D721Med (cell line): ENCODE data around the gene HEXA.
A peak's percentile ranks its signal among the peaks of the same experiment; 100 is the strongest.

Source experiments
- DNase-seq: peaks from one replicate; pipeline ENCODE4 v3.0.0; 2011; ENCODE audit warnings: low spot score; ENCODE audit not compliant: insufficient read length
- FAIRE-seq: peaks from 2 replicates; lab custom pipeline; 2011; peaks lifted over from hg19 to GRCh38; lab: Jason Lieb, UNC
- CTCF ChIP-seq: IDR thresholded peaks from 2 replicates; pipeline ENCODE4 v1.5.1; 2012; ENCODE audit warnings: mild to moderate bottlenecking, control low read depth; ENCODE audit not compliant: insufficient read depth; ENCODE audit errors: missing control alignments

The HEXA gene

DNA sequence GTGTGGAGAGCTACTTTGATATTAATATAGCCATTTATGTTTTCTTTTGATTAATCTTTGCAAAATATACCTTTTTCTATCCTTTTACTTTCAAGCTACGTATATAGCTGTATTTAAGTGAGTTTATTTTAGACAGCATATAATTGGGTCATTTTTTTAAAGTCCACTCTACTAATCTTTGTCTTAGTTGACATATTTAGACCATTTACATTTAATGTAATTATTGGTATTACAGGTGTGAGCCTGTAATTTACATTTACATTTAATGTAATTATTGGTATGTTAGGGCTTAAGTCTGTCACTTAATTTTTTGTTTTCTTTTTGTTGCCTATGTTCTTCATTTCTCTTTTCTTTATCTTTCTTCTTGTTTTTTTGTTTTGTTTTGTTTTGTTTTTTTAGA lies 52.1 kb downstream of the HEXA start:
- no peak for FAIRE-seq
- DNase-seq: no peak
- no peak for TF ChIP-seq CTCF

DNA sequence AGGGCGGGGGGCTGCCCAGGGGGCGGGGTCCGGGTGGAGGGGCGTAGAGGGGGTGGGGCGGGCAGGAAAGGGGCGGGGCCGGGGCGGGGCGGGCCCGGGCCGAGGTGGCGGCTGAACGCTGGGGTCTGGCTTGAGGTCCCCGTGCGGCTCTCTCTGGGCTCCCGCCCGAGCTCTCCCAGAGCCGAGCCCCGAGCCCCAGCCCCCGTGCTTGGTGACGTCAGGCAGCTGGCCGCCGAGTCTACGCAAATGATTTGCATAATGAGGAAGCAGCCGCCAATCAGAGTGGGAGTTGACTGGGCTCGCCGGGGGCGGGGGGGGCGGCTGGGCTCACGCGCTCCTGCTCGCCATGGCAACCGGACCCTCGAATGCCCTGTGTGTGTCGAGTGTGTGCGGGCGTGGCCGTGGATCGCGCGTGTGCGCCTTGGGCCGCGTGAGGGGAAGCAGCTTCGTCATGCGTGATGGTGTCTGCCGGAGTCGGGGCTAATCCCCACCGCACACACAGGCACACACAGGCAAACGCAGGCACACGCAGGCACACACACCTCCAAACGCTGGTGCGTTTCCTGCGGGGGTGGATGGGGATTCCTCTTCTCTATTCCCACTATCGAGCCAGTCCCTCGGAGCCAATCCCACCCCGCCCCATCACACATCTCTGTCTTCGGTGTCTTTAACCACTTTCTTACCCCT lies 55.7 kb downstream of the HEXA start, which contains the start of gene CELF6:
TSS of gene CELF6 (minus strand) at position 173 of the 687 bp plus-strand sequence. CDS start 283 bp downstream, outside the sequence.
- no peak for FAIRE-seq
- no peak for TF ChIP-seq CTCF

DNA sequence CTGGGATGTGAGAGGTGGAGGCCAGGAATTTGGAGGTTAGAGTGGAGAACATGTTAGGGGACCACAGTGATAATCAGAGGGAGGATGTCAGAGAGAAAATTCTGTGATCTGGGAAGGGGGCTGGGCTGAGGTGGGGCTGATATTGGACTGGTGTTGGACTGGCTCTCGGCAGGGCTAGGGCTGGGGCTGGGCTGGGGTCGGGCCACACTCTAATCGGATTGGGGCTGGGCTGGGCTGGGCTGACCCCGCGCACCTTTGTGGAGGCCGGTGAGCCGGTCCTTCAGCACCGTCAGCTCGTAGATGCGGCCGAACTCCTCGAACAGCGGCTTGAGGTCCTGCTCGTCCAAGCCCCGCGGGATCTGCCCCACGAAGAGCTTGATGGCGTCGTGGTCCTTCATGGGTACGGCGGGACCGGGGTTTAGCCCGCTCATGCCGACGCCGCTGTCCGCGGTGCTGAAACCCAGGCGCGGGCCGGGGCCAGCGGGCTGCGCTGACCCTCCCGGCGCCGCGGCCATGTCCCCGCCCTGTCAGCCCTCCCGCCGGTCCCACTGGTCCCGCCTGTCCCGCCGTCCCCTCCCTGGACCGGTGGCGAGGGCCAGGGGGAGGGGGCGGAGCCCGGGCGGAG lies 56.3 kb downstream of the HEXA start:
- no peak for FAIRE-seq
- DNase-seq: no peak

More for the DNA sequence above, 55.7 kb downstream of the HEXA start, which contains the start of gene CELF6:
- peak; percentile 93 for DNase-seq

DNA sequence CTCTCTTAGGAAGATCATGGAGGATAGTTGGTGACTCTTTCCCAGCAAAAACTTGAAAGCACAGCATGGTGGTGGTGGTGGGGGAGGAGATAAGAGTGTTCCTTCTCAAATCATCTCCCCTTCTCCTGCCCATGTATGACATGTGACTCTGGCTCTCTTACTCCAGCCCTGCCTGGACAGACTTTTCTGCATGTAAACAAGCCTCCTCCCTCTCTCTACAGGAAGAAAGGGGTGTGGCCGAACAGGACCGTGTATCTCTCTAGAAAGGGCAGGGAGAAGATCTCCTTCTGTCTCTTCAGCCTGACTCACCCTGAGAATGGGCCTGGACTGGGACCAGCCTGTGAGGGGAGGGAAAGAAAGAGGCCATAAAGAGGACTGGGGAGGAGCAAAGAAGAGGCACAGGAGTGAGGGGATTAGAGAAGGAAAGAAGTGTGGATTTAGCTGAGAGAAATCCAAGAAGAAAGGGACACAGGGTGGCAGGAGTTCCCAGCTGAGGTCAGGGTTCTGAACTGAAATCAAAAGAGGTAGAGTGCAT lies 57.3 kb downstream of the HEXA start:
- FAIRE-seq: no peak
- no peak for TF ChIP-seq CTCF
- DNase-seq: no peak

More for the DNA sequence above, 56.3 kb downstream of the HEXA start:
- no peak for TF ChIP-seq CTCF

DNA sequence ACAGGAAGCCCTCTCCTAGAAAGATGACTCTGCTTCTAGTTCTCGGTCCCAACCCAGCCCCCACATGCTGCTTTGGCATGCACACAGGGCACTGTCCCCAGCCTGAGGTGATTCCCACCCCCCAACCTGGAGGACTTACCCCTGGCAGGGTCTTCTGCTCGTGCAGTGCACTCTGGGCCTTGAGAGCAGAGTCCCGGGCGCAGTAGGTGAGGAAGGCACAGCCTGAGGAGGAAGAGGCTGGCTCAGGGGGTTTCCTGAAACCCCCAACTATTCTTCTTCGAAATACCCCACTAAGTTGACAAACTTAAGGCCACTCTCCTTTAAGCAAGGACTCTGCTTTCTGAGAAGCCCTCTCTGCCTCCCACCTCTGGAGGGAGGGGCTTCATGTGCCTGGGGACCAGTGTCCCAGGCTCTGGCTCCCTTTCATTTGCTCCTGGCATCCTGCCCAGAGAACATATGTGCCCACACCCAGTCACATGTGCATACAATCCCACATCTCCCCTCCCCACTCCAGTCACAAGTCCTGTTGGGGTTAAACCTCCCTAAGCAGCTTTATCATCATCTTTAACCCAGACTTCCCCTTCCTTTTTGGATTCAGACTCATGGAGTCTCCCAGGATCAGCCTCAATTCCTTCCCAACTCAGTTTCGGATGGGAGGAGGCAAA lies 60.0 kb downstream of the HEXA start:
- TF ChIP-seq CTCF: no peak
- peak; percentile 46 for DNase-seq
- no peak for FAIRE-seq

DNA sequence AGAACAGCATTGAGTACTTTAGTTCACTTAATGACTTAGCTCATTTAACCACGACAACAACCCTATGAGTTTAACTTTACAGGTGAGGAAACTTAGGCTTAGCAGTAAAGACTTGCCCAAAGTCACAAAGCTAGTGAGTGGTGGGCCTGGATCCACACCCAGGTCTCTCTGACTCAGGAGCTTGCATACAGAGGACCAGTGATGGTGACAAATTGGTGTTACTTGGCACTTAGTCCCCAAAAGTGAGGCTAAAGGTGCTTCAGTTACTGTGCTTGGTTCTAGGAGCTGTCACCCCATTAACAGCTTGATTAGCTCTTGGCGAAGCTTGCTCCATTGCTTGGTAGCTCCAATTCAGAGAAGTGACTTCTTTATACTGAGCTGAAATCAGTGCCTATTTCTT lies 61.9 kb downstream of the HEXA start:
- FAIRE-seq (no peak), DNase-seq (no peak)
- TF ChIP-seq CTCF: no peak

DNA sequence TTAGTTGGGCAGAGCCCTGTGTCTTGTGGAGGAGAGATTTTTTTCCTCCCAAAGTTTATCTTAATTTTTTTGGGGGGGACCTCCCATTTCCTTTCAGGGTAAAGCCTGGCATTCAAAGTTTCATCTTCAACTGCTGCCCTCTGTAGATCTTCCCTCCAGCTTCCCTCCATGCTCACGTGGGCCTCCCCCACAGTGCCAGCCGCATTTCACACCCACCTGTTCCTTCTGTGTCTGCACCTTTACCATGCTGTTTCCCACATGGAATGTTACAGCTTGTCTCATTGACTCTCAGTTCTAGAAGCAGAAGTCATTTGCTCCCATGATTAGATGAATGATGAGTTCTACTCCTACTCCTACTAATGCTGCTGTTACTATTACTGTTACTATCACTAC lies 62.4 kb downstream of the HEXA start:
- no peak for FAIRE-seq
- no peak for DNase-seq
- TF ChIP-seq CTCF: no peak
